ENCODE results near the gene CD247. TPM values are rescaled to one million over a fixed set of nuclear protein-coding genes. Genes with fewer than 3 reads are reported as not detected.

Gene CD247
- total and polyA plus RNA-seq, 2 of the 4 experiments (the other 2 are of a cell fraction) = not detected

DNA sequence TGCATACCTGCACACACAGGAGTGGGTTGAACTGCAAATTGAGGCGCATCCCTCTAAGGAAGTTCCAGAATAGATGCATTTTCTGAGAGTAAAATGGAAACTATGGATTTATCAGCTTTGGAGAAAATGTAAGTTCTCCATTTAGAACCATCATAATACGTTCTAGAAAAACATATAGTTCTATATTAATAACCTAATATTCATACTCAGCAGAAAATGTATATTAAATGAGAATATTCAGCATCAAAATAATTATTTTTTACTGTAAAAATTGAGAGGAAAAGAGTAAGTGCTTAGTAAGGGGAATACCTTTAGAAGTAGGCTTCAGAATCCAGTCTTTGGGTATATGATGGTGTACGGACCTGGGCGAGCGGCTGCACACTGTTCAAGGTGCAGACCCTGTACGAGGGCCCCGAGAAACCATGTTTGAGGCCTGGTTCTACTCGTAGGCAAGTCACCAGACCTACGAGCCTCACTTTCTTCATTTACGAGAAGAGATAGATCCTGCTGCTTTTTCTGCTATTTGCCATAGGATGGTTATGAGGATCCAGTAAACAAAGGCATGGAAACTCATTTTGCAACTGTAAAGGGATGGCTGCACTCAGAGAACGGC, 6.8 kb downstream of the CD247 start:
- Histone ChIP-seq H4K5ac (ENCODE audit: low read depth, low read length) (no peak overlapping the region), H3K27me3 (ENCODE audit: control insufficient read depth, insufficient read depth, low read length) (peaks cover 3% of the 10 kb centered on the region), H3K9me3 (ENCODE audit: control insufficient read depth, insufficient read depth, low read length) (no peaks in the 10 kb centered on the region), H3K9me1 (ENCODE audit: insufficient read depth, low read length) (no peaks in the 10 kb centered on the region), H3K9ac (ENCODE audit: low read depth, low read length) (no peak overlapping the region), H3K14ac (replicated peaks; ENCODE audit: low read depth, low read length) (no peak overlapping the region), H2BK20ac (ENCODE audit: low read depth, low read length) (no peak overlapping the region), H2BK120ac (ENCODE audit: low read depth, low read length) (no peak overlapping the region), H3K27ac (ENCODE audit: insufficient read depth, low read length) (no peak overlapping the region), H2AK9ac (replicated peaks; ENCODE audit: low read depth, low read length, poor library complexity) (no peak overlapping the region), H4K20me1 (ENCODE audit: insufficient read depth, low read length) (no peaks in the 10 kb centered on the region), H3K4me3 (ENCODE audit: insufficient read depth, low read depth, low read length) (no peak overlapping the region), H3K4me1 (ENCODE audit: control insufficient read depth, insufficient read depth, low read length) (no peaks in the 10 kb centered on the region), H3K36me3 (ENCODE audit: control insufficient read depth, insufficient read depth, low read length) (no peaks in the 10 kb centered on the region), H2BK15ac (ENCODE audit: low read depth, low read length) (no peak overlapping the region), H3K4ac (ENCODE audit: low read depth, low read length) (no peak overlapping the region), H3K79me1 (ENCODE audit: low read depth in 1 of 2, low read length in 2 of 2) (no peaks in the 10 kb centered on the region), H2AFZ (replicated peaks; ENCODE audit: low read length, poor library complexity) (no peak overlapping the region), H4K91ac (ENCODE audit: insufficient read depth, low read depth, low read length) (no peak overlapping the region), H4K8ac (ENCODE audit: low read depth in 2 of 2, low read length in 2 of 2) (no peak overlapping the region), H2AK5ac (ENCODE audit: low read depth, low read length) (no peak overlapping the region), H3K23ac (ENCODE audit: low read depth, low read length) (no peak overlapping the region), H3K56ac (ENCODE audit: extremely low read depth, insufficient read depth, low read length) (no peak overlapping the region), H3K18ac (ENCODE audit: low read depth, low read length) (no peak overlapping the region), H2BK5ac (ENCODE audit: low read depth, low read length, poor library complexity, severe bottlenecking) (no peak overlapping the region), H3K4me2 (ENCODE audit: low read depth, low read length) (no peak overlapping the region)
- ChIA-PET CTCF (no interaction called here), POLR2A (ENCODE audit: unreplicated experiment) (no interaction called here)
- intact Hi-C loops (cut with micrococcal nuclease) (no loop called here), dilution Hi-C loops (cut with HindIII; ENCODE audit: low sequenced_read_pairs, unreplicated experiment) (no loop called here), in situ Hi-C loops (cut with MboI; ENCODE audit: low sequenced_read_pairs) (no loop called here)
- no TSS peak for BruUV-seq (replicated peaks)
- 33% methylated on average over 1 of the region's 11 CpGs; no CpG with 5 or more reads in 1 of the 2 experiments for WGBS, 2 experiments (ENCODE audit: extremely low coverage in 2 of 2, insufficient read length in 1 of 2)
- ATAC-seq (ENCODE audit: low read depth) (no peak), DNase-seq (no peak)
- TF ChIP-seq MXI1 (IDR thresholded peaks at IDR 0.05; ENCODE audit: borderline replicate concordance, low read depth, low read length) (no peak), MAZ (IDR thresholded peaks at IDR 0.05; ENCODE audit: borderline replicate concordance, low read depth, low read length) (no peak), CEBPB (IDR thresholded peaks at IDR 0.05; ENCODE audit: low read depth, low read length) (no peak), MAFK (IDR thresholded peaks at IDR 0.05; ENCODE audit: low read depth, low read length) (0 out of 2 replicates have a peak, but pooled peaks have one; percentile 11)
- TF ChIP-seq, protein P1, sequence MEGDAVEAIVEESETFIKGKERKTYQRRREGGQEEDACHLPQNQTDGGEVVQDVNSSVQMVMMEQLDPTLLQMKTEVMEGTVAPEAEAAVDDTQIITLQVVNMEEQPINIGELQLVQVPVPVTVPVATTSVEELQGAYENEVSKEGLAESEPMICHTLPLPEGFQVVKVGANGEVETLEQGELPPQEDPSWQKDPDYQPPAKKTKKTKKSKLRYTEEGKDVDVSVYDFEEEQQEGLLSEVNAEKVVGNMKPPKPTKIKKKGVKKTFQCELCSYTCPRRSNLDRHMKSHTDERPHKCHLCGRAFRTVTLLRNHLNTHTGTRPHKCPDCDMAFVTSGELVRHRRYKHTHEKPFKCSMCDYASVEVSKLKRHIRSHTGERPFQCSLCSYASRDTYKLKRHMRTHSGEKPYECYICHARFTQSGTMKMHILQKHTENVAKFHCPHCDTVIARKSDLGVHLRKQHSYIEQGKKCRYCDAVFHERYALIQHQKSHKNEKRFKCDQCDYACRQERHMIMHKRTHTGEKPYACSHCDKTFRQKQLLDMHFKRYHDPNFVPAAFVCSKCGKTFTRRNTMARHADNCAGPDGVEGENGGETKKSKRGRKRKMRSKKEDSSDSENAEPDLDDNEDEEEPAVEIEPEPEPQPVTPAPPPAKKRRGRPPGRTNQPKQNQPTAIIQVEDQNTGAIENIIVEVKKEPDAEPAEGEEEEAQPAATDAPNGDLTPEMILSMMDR (conservative IDR thresholded peaks at IDR 0.05; ENCODE audit: low read depth, low read length) = no peak
